ENCODE results near the gene KREMEN1. TPM values are rescaled to one million over a fixed set of nuclear protein-coding genes. Genes with fewer than 3 reads are reported as not detected.

Gene KREMEN1
- total RNA-seq, 1 donor from 2014 or later, result 20.5 TPM

DNA sequence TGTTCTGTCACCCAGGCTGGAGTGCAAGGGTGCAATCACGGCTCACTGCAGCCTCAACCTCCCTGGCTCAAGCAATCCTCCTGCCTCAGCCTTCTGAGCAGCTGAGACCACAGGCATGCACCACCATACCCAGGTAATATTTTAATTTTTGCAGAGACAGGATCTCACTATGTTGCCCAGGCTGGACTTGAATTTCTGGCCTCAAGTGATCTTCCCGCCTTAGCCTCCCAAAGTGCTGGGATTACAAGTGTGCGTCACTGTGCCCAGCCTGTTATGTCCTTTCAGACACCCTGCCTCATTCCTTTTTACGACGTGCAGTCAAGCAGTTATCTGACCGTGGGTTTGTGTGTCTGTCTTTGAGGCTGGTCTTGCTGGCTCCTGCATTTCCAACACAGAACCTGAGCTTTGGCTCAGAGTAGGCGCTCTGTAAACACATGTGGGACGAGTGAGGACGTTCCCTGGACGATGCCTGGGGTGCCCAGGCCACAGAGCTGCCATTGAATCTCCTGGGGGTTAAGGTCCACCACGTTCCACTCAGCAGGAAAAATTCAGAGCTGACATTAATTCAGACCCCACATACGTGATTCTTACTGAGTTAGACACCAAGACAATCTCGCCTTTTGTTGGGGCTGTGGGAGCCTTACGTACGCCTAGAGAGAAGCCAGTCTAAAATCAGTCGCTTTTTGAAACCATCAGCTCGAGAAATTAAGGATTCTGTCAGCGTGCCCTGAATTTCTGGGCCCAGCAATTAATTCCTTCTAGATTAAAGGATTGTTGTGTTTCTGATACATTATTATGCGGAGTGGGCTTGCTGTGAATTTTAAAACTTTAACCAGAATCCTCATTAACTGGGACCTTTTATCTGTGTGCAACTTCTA, 111.4 kb downstream of the KREMEN1 start:
- no peaks in the 10 kb centered on the region for H3K4me1 Mint-ChIP-seq (ENCODE audit: low read depth, unreplicated experiment)
- no peak overlapping the region for H3K4me3 Mint-ChIP-seq (ENCODE audit: unreplicated experiment)
- H3K27me3 Mint-ChIP-seq (ENCODE audit: unreplicated experiment), result no peaks in the 10 kb centered on the region
- H3K27ac Mint-ChIP-seq (ENCODE audit: unreplicated experiment), result no peak overlapping the region
- DNase-seq, result no peak
- no peaks in the 10 kb centered on the region for H3K9me3 Mint-ChIP-seq (ENCODE audit: unreplicated experiment)
- no peaks in the 10 kb centered on the region for H3K36me3 Mint-ChIP-seq (ENCODE audit: unreplicated experiment)
- TF ChIP-seq CTCF (IDR thresholded peaks at IDR 0.05; ENCODE audit: partially characterized antibody, unreplicated experiment), result no peak

DNA sequence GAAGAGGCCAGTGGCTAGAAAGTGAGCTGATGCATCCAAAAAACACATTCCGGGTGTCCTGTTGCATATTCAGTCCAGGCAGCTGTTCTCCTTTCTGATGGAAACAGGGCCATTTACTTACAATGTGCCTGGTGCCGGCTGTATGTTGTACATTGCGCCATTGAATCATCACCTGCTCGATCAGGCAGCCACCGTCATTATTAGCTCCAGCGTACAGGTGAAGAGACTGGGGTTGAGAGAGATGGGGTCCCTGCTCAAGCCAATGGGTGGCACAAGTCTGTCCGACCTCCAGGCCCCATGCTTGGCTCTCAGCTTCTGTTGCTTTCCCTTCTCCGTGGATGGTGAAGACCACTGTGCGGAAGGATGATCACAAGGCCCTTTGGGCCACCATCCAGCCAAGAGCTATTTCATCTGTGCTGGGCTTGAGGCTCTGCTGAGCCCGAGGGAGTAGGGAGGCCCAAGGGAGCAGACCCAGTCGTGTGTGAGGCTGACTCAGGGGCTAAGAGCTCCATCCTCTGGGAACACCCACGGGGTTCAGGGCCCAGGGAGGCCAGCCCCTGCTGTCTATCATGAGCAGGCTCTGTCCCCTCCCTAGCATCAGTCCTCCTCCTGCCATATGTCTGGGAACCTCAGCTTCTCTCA, 112.1 kb downstream of the KREMEN1 start:
- Mint-ChIP-seq H3K9me3 (ENCODE audit: unreplicated experiment) (no peaks in the 10 kb centered on the region), H3K27me3 (ENCODE audit: unreplicated experiment) (no peaks in the 10 kb centered on the region), H3K4me1 (ENCODE audit: low read depth, unreplicated experiment) (no peaks in the 10 kb centered on the region), H3K36me3 (ENCODE audit: unreplicated experiment) (no peaks in the 10 kb centered on the region), H3K4me3 (ENCODE audit: unreplicated experiment) (no peak overlapping the region), H3K27ac (ENCODE audit: unreplicated experiment) (no peak overlapping the region)
- no peak for TF ChIP-seq CTCF (IDR thresholded peaks at IDR 0.05; ENCODE audit: partially characterized antibody, unreplicated experiment)
- DNase-seq, result no peak

- H3K27me3 Mint-ChIP-seq (ENCODE audit: unreplicated experiment), result no peaks in the 10 kb centered on the region
- no peak overlapping the region for H3K27ac Mint-ChIP-seq (ENCODE audit: unreplicated experiment)
- DNase-seq, result no peak
- no peak overlapping the region for H3K4me3 Mint-ChIP-seq (ENCODE audit: unreplicated experiment)
- H3K9me3 Mint-ChIP-seq (ENCODE audit: unreplicated experiment), result no peaks in the 10 kb centered on the region
- TF ChIP-seq CTCF (IDR thresholded peaks at IDR 0.05; ENCODE audit: partially characterized antibody, unreplicated experiment), result no peak
- H3K4me1 Mint-ChIP-seq (ENCODE audit: low read depth, unreplicated experiment), result no peaks in the 10 kb centered on the region
- H3K36me3 Mint-ChIP-seq (ENCODE audit: unreplicated experiment), result no peaks in the 10 kb centered on the region
Observed at GRCh38 chr22:29186302-29186701, 113.5 kb downstream of the KREMEN1 start.

DNA sequence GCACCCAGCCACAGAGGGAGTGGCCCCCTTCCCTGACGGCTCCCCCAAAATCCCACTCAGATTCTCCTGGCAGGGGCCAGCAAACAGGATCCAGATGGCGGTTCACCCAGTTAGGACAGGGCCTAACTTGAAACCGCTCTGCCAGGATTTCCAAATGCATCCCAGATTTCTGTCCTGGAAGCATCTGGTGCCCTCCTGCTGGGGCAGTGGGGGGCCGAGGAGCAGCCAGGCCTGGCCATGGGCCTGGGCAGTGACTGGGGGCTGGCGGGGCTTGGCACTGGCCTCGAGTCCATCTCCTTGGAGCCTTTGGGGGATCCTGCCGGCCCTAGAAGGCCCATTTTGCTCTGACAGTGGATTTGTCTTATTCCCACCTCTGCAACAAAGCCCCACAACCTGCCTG, 115.0 kb downstream of the KREMEN1 start:
- Mint-ChIP-seq H3K4me3 (ENCODE audit: unreplicated experiment) (no peak overlapping the region), H3K27ac (ENCODE audit: unreplicated experiment) (no peak overlapping the region), H3K4me1 (ENCODE audit: low read depth, unreplicated experiment) (no peaks in the 10 kb centered on the region), H3K27me3 (ENCODE audit: unreplicated experiment) (no peaks in the 10 kb centered on the region), H3K9me3 (ENCODE audit: unreplicated experiment) (no peaks in the 10 kb centered on the region), H3K36me3 (ENCODE audit: unreplicated experiment) (no peaks in the 10 kb centered on the region)
- no peak for DNase-seq
- TF ChIP-seq CTCF (IDR thresholded peaks at IDR 0.05; ENCODE audit: partially characterized antibody, unreplicated experiment), result no peak

DNA sequence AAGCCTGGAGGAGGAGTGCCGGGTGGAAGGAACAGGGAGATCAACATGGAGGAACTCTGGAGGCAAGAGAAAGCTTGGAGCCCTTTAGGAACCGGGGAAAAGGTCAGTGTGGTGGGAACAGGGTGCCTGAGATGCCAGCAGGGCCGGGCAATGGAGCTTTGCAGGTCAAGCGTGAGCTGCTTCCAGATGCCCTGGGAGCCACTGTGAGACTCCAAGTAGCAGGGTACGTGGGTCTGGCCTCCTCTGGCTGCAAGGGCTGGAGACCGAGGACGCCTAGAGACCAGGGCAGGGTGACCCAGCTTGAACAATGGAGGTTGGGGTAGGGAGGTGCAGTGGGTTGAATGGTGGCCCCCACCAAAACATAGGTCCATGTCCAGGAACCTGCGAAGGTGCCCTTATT, 117.2 kb downstream of the KREMEN1 start:
- Mint-ChIP-seq H3K27me3 (ENCODE audit: unreplicated experiment) (no peaks in the 10 kb centered on the region), H3K27ac (ENCODE audit: unreplicated experiment) (no peak overlapping the region), H3K9me3 (ENCODE audit: unreplicated experiment) (no peaks in the 10 kb centered on the region), H3K36me3 (ENCODE audit: unreplicated experiment) (no peaks in the 10 kb centered on the region), H3K4me1 (ENCODE audit: low read depth, unreplicated experiment) (no peaks in the 10 kb centered on the region), H3K4me3 (ENCODE audit: unreplicated experiment) (no peak overlapping the region)
- no peak for TF ChIP-seq CTCF (IDR thresholded peaks at IDR 0.05; ENCODE audit: partially characterized antibody, unreplicated experiment)
- DNase-seq, result no peak
